Peyer's patch (tissue), 4 donors: ENCODE data around the gene XRN1. TPM values are rescaled to one million over a fixed set of nuclear protein-coding genes. Genes with fewer than 3 reads are reported as not detected.
"Not testable (repeated sequence)": the region's sequence is repeated elsewhere in the genome, so short reads cannot be mapped to it uniquely, and the experiment has no call there.

Experiments used
- DNase-seq, 3 donors: peaks; one replicate each; pipeline ENCODE4 v3.0.0-alpha.2; 2017 to 2019
- H3K27ac ChIP-seq, 4 donors: fragments of 200-600 bp; sonication (generic); one replicate each; pipeline ENCODE4 v1.5.1; 2016 to 2019
- H3K27me3 ChIP-seq, 2 donors: fragments of 200-600 bp; sonication (generic); one replicate each; pipeline ENCODE4 v1.5.1; 2019
- H3K36me3 ChIP-seq, 3 donors: fragments of 200-600 bp; sonication (generic); one replicate each; pipeline ENCODE4 v1.5.1; 2016 to 2019
- H3K4me1 ChIP-seq, 4 donors: fragments of 200-600 bp; sonication (generic); one replicate each; pipeline ENCODE4 v1.5.1; 2016 to 2019
- H3K4me3 ChIP-seq, 4 donors: fragments of 200-600 bp; sonication (generic); 1 replicate in 3 of 4; 2 replicates in 1 of 4; pipeline ENCODE4 v1.5.1; 2016 to 2019; ENCODE audit warnings: mild to moderate bottlenecking in 1 of 4
- H3K9me3 ChIP-seq, 4 donors: fragments of 200-600 bp; sonication (generic); one replicate each; pipeline ENCODE4 v1.5.1; 2016 to 2019; ENCODE audit warnings: mild to moderate bottlenecking in 1 of 4
- POLR2A ChIP-seq, 2 donors: fragments of 450-650 bp; IDR thresholded peaks; one replicate each; pipeline ENCODE4 v1.5.1; 2017; ENCODE audit warnings: antibody characterized with exemption in 2 of 2, mild to moderate bottlenecking in 2 of 2, moderate library complexity in 2 of 2
- total RNA-seq, 4 donors: library from RNA; depleted of rRNA; stranded (reverse); fragments of >200 nt; gene quantifications; one replicate each; pipeline ENCODE4 v1.1.0, GENCODE V29; 2016
- TF ChIP-seq, protein P1 (sequence below), 6 experiments: fragments of 450-650 bp in 4 of 6; fragments of 200-600 bp in 2 of 6; sonication (generic) in 1 of 6; IDR thresholded peaks; one replicate each; pipeline ENCODE4 v1.5.1; 2017 to 2019; ENCODE audit warnings: antibody characterized with exemption in 6 of 6, mild to moderate bottlenecking in 3 of 6, moderate library complexity in 1 of 6

The XRN1 gene
- total RNA-seq, 4 donors from 2014 or later = 74.6 to 95.2 (median 80.9) TPM

DNA sequence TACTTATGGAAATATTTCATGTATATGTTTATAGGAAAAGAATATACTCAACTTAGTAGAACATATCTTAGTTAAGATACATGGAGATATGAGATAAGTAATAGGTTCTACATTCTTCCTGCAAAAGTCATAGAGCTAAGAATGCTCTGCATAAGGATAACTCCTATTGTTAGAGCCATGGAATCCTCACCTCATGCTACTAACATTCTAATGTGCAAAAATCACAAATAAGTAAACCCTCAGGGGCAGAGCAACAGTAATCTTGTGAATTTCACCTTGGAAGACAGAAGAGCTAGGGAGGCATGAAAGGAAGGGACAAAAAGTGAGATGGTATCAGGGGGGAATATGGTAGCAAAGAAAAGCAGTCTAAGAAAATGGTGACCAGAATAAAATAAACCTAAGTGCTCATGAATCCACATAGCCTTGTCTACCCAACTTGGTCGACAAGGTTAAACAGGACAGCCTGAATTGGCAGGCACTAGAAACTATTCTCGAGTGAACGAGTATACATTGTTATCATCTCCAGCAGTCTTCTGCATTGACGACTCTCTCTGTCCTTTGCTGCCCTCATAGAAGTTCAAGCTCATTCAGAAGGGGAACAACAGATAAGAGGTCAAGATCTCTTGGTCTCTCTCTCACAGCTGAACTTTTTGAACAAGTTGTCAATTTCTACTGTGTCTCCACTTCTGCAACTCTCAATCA is 52.8 kb downstream of the XRN1 start:
- no peaks in the 10 kb centered on the region for H3K9me3 ChIP-seq
- H3K36me3 ChIP-seq = peaks cover 0 to 77% (median 4%) of the 10 kb centered on the region in 3 donors
- TF ChIP-seq POLR2A (IDR thresholded peaks at IDR 0.05) = no peak
- TF ChIP-seq, protein P1, sequence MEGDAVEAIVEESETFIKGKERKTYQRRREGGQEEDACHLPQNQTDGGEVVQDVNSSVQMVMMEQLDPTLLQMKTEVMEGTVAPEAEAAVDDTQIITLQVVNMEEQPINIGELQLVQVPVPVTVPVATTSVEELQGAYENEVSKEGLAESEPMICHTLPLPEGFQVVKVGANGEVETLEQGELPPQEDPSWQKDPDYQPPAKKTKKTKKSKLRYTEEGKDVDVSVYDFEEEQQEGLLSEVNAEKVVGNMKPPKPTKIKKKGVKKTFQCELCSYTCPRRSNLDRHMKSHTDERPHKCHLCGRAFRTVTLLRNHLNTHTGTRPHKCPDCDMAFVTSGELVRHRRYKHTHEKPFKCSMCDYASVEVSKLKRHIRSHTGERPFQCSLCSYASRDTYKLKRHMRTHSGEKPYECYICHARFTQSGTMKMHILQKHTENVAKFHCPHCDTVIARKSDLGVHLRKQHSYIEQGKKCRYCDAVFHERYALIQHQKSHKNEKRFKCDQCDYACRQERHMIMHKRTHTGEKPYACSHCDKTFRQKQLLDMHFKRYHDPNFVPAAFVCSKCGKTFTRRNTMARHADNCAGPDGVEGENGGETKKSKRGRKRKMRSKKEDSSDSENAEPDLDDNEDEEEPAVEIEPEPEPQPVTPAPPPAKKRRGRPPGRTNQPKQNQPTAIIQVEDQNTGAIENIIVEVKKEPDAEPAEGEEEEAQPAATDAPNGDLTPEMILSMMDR (IDR thresholded peaks at IDR 0.05) = no peak
- H3K27me3 ChIP-seq = no peaks in the 10 kb centered on the region
- no peak overlapping the region for H3K4me3 ChIP-seq
- DNase-seq = no peak
- no peaks in the 10 kb centered on the region for H3K4me1 ChIP-seq
- no peak overlapping the region for H3K27ac ChIP-seq

DNA sequence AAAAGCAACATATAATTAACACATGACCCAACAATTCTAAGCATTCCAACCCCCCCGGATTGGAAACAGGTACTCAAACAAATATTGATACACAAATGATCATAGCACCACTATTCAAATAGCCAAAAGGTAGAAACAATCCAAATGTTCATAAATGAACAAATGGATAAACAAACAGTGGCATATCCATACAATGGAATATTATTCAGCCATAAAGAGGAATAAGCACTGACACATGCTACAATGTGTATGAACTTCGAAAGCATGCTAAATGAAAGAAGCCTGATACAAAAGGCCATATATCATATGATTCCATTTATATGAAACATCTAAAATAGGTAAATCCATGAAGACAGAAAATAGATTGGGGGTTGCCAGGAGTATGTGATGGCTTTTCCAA is 62.8 kb downstream of the XRN1 start:
- Histone ChIP-seq H3K27ac (no peak overlapping the region), H3K9me3 (no peaks in the 10 kb centered on the region), H3K4me1 (no peaks in the 10 kb centered on the region), H3K27me3 (no peaks in the 10 kb centered on the region), H3K36me3 (peaks cover 0 to 76% (median 0%) of the 10 kb centered on the region in 3 donors), H3K4me3 (no peak overlapping the region)
- TF ChIP-seq, protein P1 (IDR thresholded peaks at IDR 0.05) = no peak
- TF ChIP-seq POLR2A (IDR thresholded peaks at IDR 0.05) = no peak
- DNase-seq = no peak

DNA sequence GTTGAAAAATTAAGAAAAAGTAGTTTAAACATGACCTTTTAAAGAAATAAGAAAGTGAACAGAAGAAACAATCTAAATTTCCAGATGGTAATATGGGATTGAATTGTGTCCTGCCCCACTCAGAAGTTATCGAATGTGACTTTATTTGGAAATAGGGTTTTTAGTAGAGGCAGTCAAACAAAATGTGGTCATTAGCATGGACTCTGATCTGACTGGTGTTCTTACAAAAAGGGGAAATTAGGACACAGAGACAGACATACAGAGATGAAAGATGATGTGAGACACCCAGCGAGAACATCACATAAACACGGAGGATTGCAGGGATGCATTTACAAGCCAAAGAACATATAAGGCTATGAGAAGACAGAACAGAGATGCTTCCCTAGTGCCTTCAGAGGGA is 73.2 kb downstream of the XRN1 start:
- H3K9me3 ChIP-seq = no peaks in the 10 kb centered on the region
- TF ChIP-seq POLR2A (IDR thresholded peaks at IDR 0.05) = no peak
- TF ChIP-seq, protein P1 (IDR thresholded peaks at IDR 0.05) = no peak
- H3K27ac ChIP-seq = no peak overlapping the region
- no peak for DNase-seq
- no peaks in the 10 kb centered on the region for H3K4me1 ChIP-seq
- peaks cover 0 to 82% (median 0%) of the 10 kb centered on the region in 3 donors for H3K36me3 ChIP-seq
- H3K4me3 ChIP-seq = no peak overlapping the region
- H3K27me3 ChIP-seq = no peaks in the 10 kb centered on the region

DNA sequence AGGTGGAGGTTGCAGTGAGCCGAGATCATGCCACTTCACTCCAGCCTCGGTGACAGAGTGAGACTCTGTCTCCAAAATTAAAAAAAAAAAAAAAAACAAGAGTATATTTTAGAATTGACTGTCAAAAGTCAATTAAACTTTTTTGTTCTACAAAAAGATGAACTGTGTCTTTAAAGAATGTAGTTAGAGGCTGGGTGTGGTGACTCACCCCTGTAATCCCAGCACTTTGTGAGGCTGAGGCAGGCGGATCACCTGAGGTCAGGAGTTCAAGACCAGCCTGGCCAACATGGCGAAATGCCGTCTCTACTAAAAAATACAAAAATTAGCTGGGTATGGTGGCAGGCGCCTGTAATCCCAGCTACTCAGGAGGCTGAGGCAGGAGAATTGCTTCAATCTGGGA is 78.3 kb downstream of the XRN1 start:
- not testable (repeated sequence) for H3K27ac ChIP-seq, H3K4me1 ChIP-seq, H3K9me3 ChIP-seq, H3K27me3 ChIP-seq, DNase-seq, H3K4me3 ChIP-seq
- peaks cover 0 to 76% (median 0%) of the 10 kb centered on the region in 3 donors for H3K36me3 ChIP-seq

DNA sequence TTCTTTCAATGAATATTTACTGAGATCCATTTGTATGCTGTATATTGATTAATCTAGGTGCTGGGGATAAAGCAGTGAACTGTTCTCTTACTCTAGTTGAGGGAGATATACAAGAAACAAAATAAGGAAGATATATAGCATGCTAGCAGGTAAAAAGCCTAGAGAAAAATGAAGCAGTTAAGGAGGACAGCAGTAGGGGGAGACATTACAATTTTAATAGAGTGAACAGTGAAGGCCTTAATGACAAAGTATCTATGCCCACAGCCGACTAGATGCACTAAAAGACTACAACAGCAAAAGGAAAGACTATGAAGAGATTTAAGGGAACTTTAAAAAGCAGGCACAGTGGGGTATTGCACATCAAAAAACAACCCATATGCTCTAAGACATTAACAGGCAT is 81.4 kb downstream of the XRN1 start:
- no peak for TF ChIP-seq POLR2A (IDR thresholded peaks at IDR 0.05)
- TF ChIP-seq, protein P1 (IDR thresholded peaks at IDR 0.05) = peak in 2 of 6 experiments; percentile 13 to 19
- no peaks in the 10 kb centered on the region for H3K4me1 ChIP-seq
- no peaks in the 10 kb centered on the region for H3K27me3 ChIP-seq
- no peak overlapping the region for H3K4me3 ChIP-seq
- no peaks in the 10 kb centered on the region for H3K9me3 ChIP-seq
- DNase-seq = no peak
- H3K36me3 ChIP-seq = peaks cover 0 to 85% (median 0%) of the 10 kb centered on the region in 3 donors
- no peak overlapping the region for H3K27ac ChIP-seq

DNA sequence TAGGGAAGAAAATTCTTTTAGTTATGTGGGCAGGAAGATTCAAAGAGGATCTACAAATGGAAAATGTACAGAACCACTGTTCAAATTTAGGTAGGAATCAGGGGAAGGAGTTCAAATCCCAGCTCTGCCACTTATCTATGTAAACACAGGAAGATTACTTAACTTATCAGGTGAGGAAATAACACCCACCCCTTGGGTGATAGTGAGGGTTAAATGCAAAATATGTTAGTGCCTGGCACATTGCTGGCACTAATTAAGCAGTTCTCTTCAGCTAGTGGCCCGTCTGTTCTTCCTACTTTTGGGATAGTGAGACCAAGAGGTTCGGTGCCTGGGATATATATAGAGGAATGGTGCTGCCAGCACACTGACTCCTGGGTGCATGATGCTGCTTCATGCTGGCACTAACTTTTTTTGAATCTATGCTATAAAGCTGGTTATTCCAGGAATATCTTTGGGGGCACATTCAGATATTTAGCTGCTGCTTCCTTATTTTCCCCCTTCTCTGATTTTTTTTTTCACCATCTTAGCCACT is 83.8 kb downstream of the XRN1 start:
- Histone ChIP-seq H3K27me3 (no peaks in the 10 kb centered on the region), H3K4me1 (no peaks in the 10 kb centered on the region), H3K36me3 (peaks cover 0 to 78% (median 0%) of the 10 kb centered on the region in 3 donors), H3K4me3 (no peak overlapping the region), H3K9me3 (no peaks in the 10 kb centered on the region), H3K27ac (no peak overlapping the region)
- TF ChIP-seq, protein P1 (IDR thresholded peaks at IDR 0.05) = no peak
- TF ChIP-seq POLR2A (IDR thresholded peaks at IDR 0.05) = no peak
- no peak for DNase-seq

DNA sequence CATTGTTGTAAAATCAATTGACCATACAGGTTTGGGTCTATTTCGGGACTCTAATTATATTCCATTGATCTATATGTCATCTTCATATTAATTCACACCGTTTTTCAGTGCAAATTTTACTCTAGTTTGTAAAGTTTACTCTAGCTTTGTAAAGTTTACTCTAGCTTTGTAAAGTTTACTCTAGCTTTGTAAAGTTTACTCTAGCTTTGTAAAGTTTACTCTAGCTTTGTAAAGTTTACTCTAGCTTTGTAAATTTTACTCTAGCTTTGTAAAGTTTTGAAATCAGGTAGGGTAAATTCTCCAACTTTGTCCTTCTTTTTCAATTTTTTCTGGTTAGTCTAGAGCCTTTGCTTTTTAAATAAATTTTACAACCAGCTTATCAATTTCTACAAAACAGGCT is 84.4 kb downstream of the XRN1 start:
- H3K4me1 ChIP-seq, H3K4me3 ChIP-seq, H3K27me3 ChIP-seq, H3K27ac ChIP-seq, H3K9me3 ChIP-seq, DNase-seq: not testable (repeated sequence)
- peaks cover 0 to 78% (median 0%) of the 10 kb centered on the region in 3 donors for H3K36me3 ChIP-seq
